T-helper 1 cell treated with Interleukin-12 subunit alpha and Interleukin-12 subunit beta and Interleukin-4 antibody, amounts not matched to agents 30 μg/mL and 1 μg/mL, for 36 hours (primary cell): Measurements from ENCODE around the gene BACH2.

Experiments
- H3K27ac Mint-ChIP-seq: one replicate; pipeline ENCODE4 v1.8.0; 2021; ENCODE audit warnings: mild to moderate bottlenecking, mixed read lengths
- H3K27me3 Mint-ChIP-seq: one replicate; pipeline ENCODE4 v1.8.0; 2021; ENCODE audit warnings: low read depth, mixed read lengths
- H3K36me3 Mint-ChIP-seq: one replicate; pipeline ENCODE4 v1.8.0; 2021; ENCODE audit warnings: low read depth, mixed read lengths
- H3K4me1 Mint-ChIP-seq: one replicate; pipeline ENCODE4 v1.8.0; 2021; ENCODE audit warnings: low read depth, mixed read lengths
- H3K4me3 Mint-ChIP-seq: one replicate; pipeline ENCODE4 v1.8.0; 2021; ENCODE audit warnings: mild to moderate bottlenecking, moderate library complexity, mixed read lengths
- H3K9me3 Mint-ChIP-seq: one replicate; pipeline ENCODE4 v1.8.0; 2021; ENCODE audit warnings: mixed read lengths

The BACH2 gene

DNA sequence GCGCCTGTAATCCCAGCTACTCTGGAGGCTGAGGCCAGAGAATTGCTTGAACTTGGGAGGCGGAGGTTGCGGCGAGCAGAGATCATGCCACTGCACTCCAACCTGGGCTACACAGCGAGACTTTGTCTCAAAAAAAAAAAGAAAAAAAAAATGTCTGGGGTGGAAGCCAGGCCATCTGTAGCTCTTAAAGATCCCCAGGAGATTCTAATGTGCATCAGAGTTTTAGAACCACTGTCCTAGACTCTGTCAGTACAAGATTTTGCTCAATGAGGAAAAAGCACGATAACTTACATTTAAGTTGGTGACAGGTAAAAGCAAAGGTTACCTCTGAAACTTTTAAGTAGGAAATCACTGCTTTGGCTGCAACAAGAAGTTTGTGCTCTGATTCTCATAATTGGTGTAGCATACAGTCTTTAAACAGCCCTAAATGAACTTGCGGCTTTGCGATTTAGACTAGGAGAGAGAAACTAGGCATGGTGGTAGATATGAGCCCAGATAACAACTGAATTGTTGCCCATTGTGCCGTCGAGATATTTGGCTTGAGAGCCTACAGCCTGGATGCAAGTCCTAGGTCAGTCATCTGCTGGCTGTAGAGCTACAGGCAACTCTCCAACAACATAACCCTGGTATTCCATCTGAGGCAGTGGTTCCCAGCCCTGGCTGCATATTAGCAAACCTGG is 67.2 kb downstream of the BACH2 start:
- Mint-ChIP-seq H3K4me1 (peaks cover 63% of the 10 kb centered on the region), H3K9me3 (no peaks in the 10 kb centered on the region), H3K36me3 (peaks cover 32% of the 10 kb centered on the region), H3K27me3 (peaks cover 4% of the 10 kb centered on the region), H3K4me3 (no peak overlapping the region), H3K27ac (no peak overlapping the region)

- Mint-ChIP-seq H3K4me3 (no peak overlapping the region), H3K27ac (peak overlapping the region; percentile 39), H3K4me1 (peaks cover 50% of the 10 kb centered on the region), H3K27me3 (peaks cover 4% of the 10 kb centered on the region), H3K36me3 (peaks cover 37% of the 10 kb centered on the region), H3K9me3 (peaks cover 10% of the 10 kb centered on the region)
Observed at GRCh38 chr6:90227673-90228072, 69.0 kb downstream of the BACH2 start.

- Mint-ChIP-seq H3K4me3 (no peak overlapping the region), H3K9me3 (peaks cover 15% of the 10 kb centered on the region), H3K4me1 (peaks cover 52% of the 10 kb centered on the region), H3K27me3 (peaks cover 4% of the 10 kb centered on the region), H3K27ac (no peak overlapping the region), H3K36me3 (peaks cover 38% of the 10 kb centered on the region)
Observed at GRCh38 chr6:90227213-90227612, 69.4 kb downstream of the BACH2 start.

DNA sequence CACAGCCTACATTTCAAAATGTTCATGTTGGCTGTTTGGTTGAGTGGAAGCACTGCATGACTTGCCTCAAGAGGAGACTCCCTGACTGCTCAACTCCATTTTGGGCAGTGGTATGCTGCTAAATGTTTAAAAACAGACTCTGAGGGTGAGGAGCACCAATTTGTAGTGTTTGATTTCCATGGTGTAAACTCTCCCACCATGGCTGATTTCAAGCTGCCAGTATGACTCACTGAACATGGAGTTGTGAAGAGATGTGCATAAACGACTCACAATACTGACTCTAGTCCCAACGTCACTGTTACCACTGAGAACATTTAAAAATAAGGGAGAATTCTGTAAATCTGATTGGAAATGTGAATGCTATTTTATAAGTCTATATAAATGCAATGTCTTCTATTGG is 70.4 kb downstream of the BACH2 start:
- H3K36me3 Mint-ChIP-seq: peaks cover 38% of the 10 kb centered on the region
- no peaks in the 10 kb centered on the region for H3K27me3 Mint-ChIP-seq
- H3K9me3 Mint-ChIP-seq: peaks cover 17% of the 10 kb centered on the region
- no peak overlapping the region for H3K4me3 Mint-ChIP-seq
- peaks cover 48% of the 10 kb centered on the region for H3K4me1 Mint-ChIP-seq
- H3K27ac Mint-ChIP-seq: no peak overlapping the region

- H3K4me3 Mint-ChIP-seq: no peak overlapping the region
- H3K4me1 Mint-ChIP-seq: peaks cover 31% of the 10 kb centered on the region
- H3K27ac Mint-ChIP-seq: no peak overlapping the region
- no peaks in the 10 kb centered on the region for H3K27me3 Mint-ChIP-seq
- H3K36me3 Mint-ChIP-seq: peaks cover 38% of the 10 kb centered on the region
- H3K9me3 Mint-ChIP-seq: peaks cover 17% of the 10 kb centered on the region
Observed at GRCh38 chr6:90224196-90224595, 72.4 kb downstream of the BACH2 start.

GRCh38 chr6:90222724-90223198 is 73.9 kb downstream of the BACH2 start:
- H3K36me3 Mint-ChIP-seq: peaks cover 37% of the 10 kb centered on the region
- peak overlapping the region; percentile 42 for H3K27ac Mint-ChIP-seq
- H3K27me3 Mint-ChIP-seq: no peaks in the 10 kb centered on the region

GRCh38 chr6:90222008-90222407 is 74.6 kb downstream of the BACH2 start:
- Mint-ChIP-seq H3K36me3 (peaks cover 34% of the 10 kb centered on the region), H3K9me3 (peaks cover 17% of the 10 kb centered on the region)

More at GRCh38 chr6:90222724-90223198, 73.9 kb downstream of the BACH2 start:
- no peak overlapping the region for H3K4me3 Mint-ChIP-seq
- peaks cover 30% of the 10 kb centered on the region for H3K4me1 Mint-ChIP-seq
- H3K9me3 Mint-ChIP-seq: peaks cover 17% of the 10 kb centered on the region

GRCh38 chr6:90221403-90221802 is 75.2 kb downstream of the BACH2 start:
- no peak overlapping the region for H3K4me3 Mint-ChIP-seq
- no peak overlapping the region for H3K27ac Mint-ChIP-seq
- peaks cover 17% of the 10 kb centered on the region for H3K9me3 Mint-ChIP-seq
- H3K27me3 Mint-ChIP-seq: no peaks in the 10 kb centered on the region
- H3K36me3 Mint-ChIP-seq: peaks cover 32% of the 10 kb centered on the region
- H3K4me1 Mint-ChIP-seq: peaks cover 26% of the 10 kb centered on the region

More at GRCh38 chr6:90222008-90222407, 74.6 kb downstream of the BACH2 start:
- no peaks in the 10 kb centered on the region for H3K27me3 Mint-ChIP-seq
- peaks cover 25% of the 10 kb centered on the region for H3K4me1 Mint-ChIP-seq
- no peak overlapping the region for H3K4me3 Mint-ChIP-seq
- H3K27ac Mint-ChIP-seq: no peak overlapping the region

DNA sequence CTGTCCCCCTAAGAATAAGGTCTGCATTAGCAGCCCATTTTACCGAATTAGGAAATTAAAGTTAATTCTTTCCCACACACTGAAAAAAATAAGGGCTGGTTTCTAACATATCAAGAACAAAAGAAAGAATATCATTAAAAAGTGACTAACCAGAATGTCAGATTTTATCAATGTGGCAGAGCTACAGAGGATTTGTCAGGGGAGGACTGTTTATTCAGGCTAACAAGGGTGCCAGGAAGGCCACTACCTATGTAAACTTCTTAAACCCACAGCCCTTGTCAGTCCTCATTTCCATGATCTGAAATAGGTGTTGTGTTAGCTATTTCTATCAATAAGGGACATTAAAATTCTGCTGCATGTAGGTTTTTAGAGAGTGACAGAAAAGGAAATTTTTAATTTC is 76.4 kb downstream of the BACH2 start:
- H3K27ac Mint-ChIP-seq: no peak overlapping the region
- H3K9me3 Mint-ChIP-seq: peaks cover 17% of the 10 kb centered on the region
- no peaks in the 10 kb centered on the region for H3K27me3 Mint-ChIP-seq
- H3K4me1 Mint-ChIP-seq: peaks cover 31% of the 10 kb centered on the region
- peaks cover 23% of the 10 kb centered on the region for H3K36me3 Mint-ChIP-seq
- no peak overlapping the region for H3K4me3 Mint-ChIP-seq

GRCh38 chr6:90219209-90219985 is 77.2 kb downstream of the BACH2 start:
- H3K27ac Mint-ChIP-seq: no peak overlapping the region
- H3K4me1 Mint-ChIP-seq: peaks cover 36% of the 10 kb centered on the region

GRCh38 chr6:90218959-90219208 is 77.8 kb downstream of the BACH2 start:
- H3K4me3 Mint-ChIP-seq: no peak overlapping the region
- H3K9me3 Mint-ChIP-seq: peaks cover 16% of the 10 kb centered on the region
- peaks cover 38% of the 10 kb centered on the region for H3K4me1 Mint-ChIP-seq

More at GRCh38 chr6:90219209-90219985, 77.2 kb downstream of the BACH2 start:
- H3K36me3 Mint-ChIP-seq: peaks cover 20% of the 10 kb centered on the region
- no peak overlapping the region for H3K4me3 Mint-ChIP-seq
- H3K27me3 Mint-ChIP-seq: no peaks in the 10 kb centered on the region
- H3K9me3 Mint-ChIP-seq: peaks cover 17% of the 10 kb centered on the region

DNA sequence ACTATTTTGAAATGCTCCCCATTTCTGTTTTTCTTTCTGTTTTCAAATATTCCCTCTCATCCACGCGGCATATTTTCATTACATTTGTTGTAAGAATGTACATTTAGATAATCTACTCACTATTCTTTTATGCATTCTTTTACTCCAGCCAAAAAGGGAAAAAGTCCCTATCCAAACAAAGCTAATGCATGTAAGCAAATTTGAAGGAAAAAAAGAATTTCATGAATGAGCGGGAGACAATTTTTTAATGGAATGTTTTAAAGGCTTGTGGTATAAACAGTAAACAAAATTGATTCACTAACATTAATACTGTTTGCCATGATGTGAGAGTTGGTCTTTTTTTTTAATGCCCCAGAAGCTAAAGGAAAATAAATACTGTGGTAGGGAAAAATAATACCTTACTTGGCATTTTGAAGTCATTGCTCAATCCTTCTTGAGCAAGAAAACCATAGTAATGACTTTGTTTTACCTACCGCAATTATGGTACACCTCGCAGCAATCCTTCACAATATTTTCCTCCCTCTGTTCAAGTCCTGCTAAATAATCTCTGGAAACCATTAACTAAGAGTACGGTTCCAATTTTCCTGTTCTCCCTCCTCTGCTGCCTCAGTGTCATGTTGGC is 79.0 kb downstream of the BACH2 start:
- Mint-ChIP-seq H3K27ac (no peak overlapping the region), H3K27me3 (no peaks in the 10 kb centered on the region)

More at GRCh38 chr6:90218959-90219208, 77.8 kb downstream of the BACH2 start:
- Mint-ChIP-seq H3K27me3 (no peaks in the 10 kb centered on the region), H3K36me3 (peaks cover 16% of the 10 kb centered on the region), H3K27ac (no peak overlapping the region)

GRCh38 chr6:90216072-90216977 is 80.3 kb downstream of the BACH2 start:
- peak overlapping the region; percentile 23 for H3K4me3 Mint-ChIP-seq
- peak overlapping the region; percentile 73 for H3K27ac Mint-ChIP-seq
- H3K9me3 Mint-ChIP-seq: no peaks in the 10 kb centered on the region
- H3K4me1 Mint-ChIP-seq: peaks cover 36% of the 10 kb centered on the region
- H3K27me3 Mint-ChIP-seq: no peaks in the 10 kb centered on the region
- H3K36me3 Mint-ChIP-seq: peaks cover 2% of the 10 kb centered on the region

More for the DNA sequence above, 79.0 kb downstream of the BACH2 start:
- H3K4me1 Mint-ChIP-seq: peaks cover 38% of the 10 kb centered on the region
- H3K9me3 Mint-ChIP-seq: peaks cover 6% of the 10 kb centered on the region
- no peak overlapping the region for H3K4me3 Mint-ChIP-seq
- H3K36me3 Mint-ChIP-seq: peaks cover 9% of the 10 kb centered on the region

GRCh38 chr6:90214966-90215365 is 81.7 kb downstream of the BACH2 start:
- H3K27me3 Mint-ChIP-seq: no peaks in the 10 kb centered on the region
- no peak overlapping the region for H3K27ac Mint-ChIP-seq
- H3K36me3 Mint-ChIP-seq: peaks cover 2% of the 10 kb centered on the region
- H3K4me3 Mint-ChIP-seq: no peak overlapping the region
- H3K9me3 Mint-ChIP-seq: no peaks in the 10 kb centered on the region
- peaks cover 40% of the 10 kb centered on the region for H3K4me1 Mint-ChIP-seq
